Colon (tissue), 2 donors: ENCODE results near the gene AKT1S1.

ENCODE experiments used
- FAIRE-seq: peaks from 2 replicates; lab custom pipeline; 2012; peaks lifted over from hg19 to GRCh38; lab: Jason Lieb, UNC
- donor health status: control.
- donor health status: control.

AKT1S1 gene

GRCh38 chr19:49907745-49908446, 30.7 kb upstream of the AKT1S1 start:
- FAIRE-seq: no peak

- FAIRE-seq: no peak
Observed at GRCh38 chr19:49906879-49907564, 29.9 kb upstream of the AKT1S1 start.

GRCh38 chr19:49904136-49904535, 27.0 kb upstream of the AKT1S1 start:
- no peak for FAIRE-seq

GRCh38 chr19:49896863-49897621, 19.9 kb upstream of the AKT1S1 start, which contains the start of gene IL4I1:
TSS of gene IL4I1 (minus strand) at chr19:49896887. CDS start at chr19:49896160, 727 bp downstream.
- FAIRE-seq: no peak

- FAIRE-seq: no peak
Observed at GRCh38 chr19:49895566-49896297, 18.6 kb upstream of the AKT1S1 start.

- no peak for FAIRE-seq
Observed at GRCh38 chr19:49894879-49895565, 17.9 kb upstream of the AKT1S1 start.

GRCh38 chr19:49894011-49894664, 17.0 kb upstream of the AKT1S1 start:
- FAIRE-seq: no peak

GRCh38 chr19:49892716-49893115, 15.6 kb upstream of the AKT1S1 start:
- FAIRE-seq: no peak

- no peak for FAIRE-seq
Observed at GRCh38 chr19:49891393-49891792, 14.2 kb upstream of the AKT1S1 start.

- FAIRE-seq: no peak
Observed at GRCh38 chr19:49890349-49891311, 13.5 kb upstream of the AKT1S1 start.

- FAIRE-seq: no peak
Observed at GRCh38 chr19:49889687-49890348, 12.7 kb upstream of the AKT1S1 start.

GRCh38 chr19:49889038-49889686, 12.0 kb upstream of the AKT1S1 start:
- FAIRE-seq: no peak

- FAIRE-seq: no peak
Observed at GRCh38 chr19:49888510-49888824, 11.3 kb upstream of the AKT1S1 start.

GRCh38 chr19:49887665-49888509, 10.7 kb upstream of the AKT1S1 start:
- no peak for FAIRE-seq

GRCh38 chr19:49887037-49887664, 10.0 kb upstream of the AKT1S1 start:
- no peak for FAIRE-seq

- no peak for FAIRE-seq
Observed at GRCh38 chr19:49884760-49885159, 7.6 kb upstream of the AKT1S1 start.

GRCh38 chr19:49884109-49884508, 7.0 kb upstream of the AKT1S1 start:
- no peak for FAIRE-seq

- no peak for FAIRE-seq
Observed at GRCh38 chr19:49883094-49883493, 5.9 kb upstream of the AKT1S1 start.
